Caco-2 (cell line): Measurements from ENCODE around the gene GTSF1L. TPM values are rescaled to one million over a fixed set of nuclear protein-coding genes. Genes with fewer than 3 reads are reported as not detected.
A peak's percentile ranks its signal among the peaks of the same experiment; 100 is the strongest.

ENCODE experiments used
- BruUV-seq: library from RNA; stranded (reverse); fragments of 400-500 nt; replicated peaks from 2 replicates; lab custom pipeline; 2021; lab: Mats Ljungman, UMichigan
- CTCF ChIA-PET: fragments of 300-600 bp; sonication (Branson Sonifier 250); formaldehyde crosslinking; loops from one replicate; lab custom pipeline; 2022; ENCODE audit warnings: antibody characterized with exemption; lab: Charles Lee
- POLR2A ChIA-PET: fragments of 300-600 bp; sonication (Branson Sonifier 250); formaldehyde crosslinking; loops from one replicate; lab custom pipeline; 2022; ENCODE audit warnings: antibody characterized with exemption; lab: Charles Lee
- DNase-seq, 2 experiments: peaks; one replicate each; pipeline versions ENCODE4 v3.0.0 to v3.0.0-alpha.2; 2020 to 2022
- H3K27me3 ChIP-seq: replicated peaks from 2 replicates; pipeline ENCODE4 v1.6.0; 2011; ENCODE audit warnings: low read length; ENCODE audit not compliant: control insufficient read depth, insufficient read depth
- H3K36me3 ChIP-seq: 2 replicates; pipeline ENCODE4 v1.5.1; 2011; ENCODE audit warnings: low read length; ENCODE audit not compliant: control insufficient read depth, insufficient read depth
- H3K4me1 ChIP-seq: fragments of 250-450 bp; sonication (Bioruptor Pico); 2 replicates; pipeline ENCODE4 v1.5.1; 2020; ENCODE audit warnings: mild to moderate bottlenecking
- H3K4me3 ChIP-seq: 2 replicates; pipeline ENCODE4 v1.5.1; 2011; ENCODE audit warnings: low read depth, mild to moderate bottlenecking, control low read depth, low read length
- H3K9me3 ChIP-seq: fragments of 250-450 bp; sonication (Bioruptor Pico); 2 replicates; pipeline ENCODE4 v1.5.1; 2020; ENCODE audit warnings: mild to moderate bottlenecking, moderate library complexity
- H3K27ac Mint-ChIP-seq: one replicate; pipeline ENCODE4 v1.8.0; 2022; ENCODE audit warnings: mixed read lengths; ENCODE audit not compliant: unreplicated experiment
- H3K27me3 Mint-ChIP-seq: one replicate; pipeline ENCODE4 v1.8.0; 2022; ENCODE audit warnings: mixed read lengths; ENCODE audit not compliant: insufficient read depth, unreplicated experiment
- H3K36me3 Mint-ChIP-seq: one replicate; pipeline ENCODE4 v1.8.0; 2022; ENCODE audit warnings: mild to moderate bottlenecking, mixed read lengths; ENCODE audit not compliant: insufficient read depth, unreplicated experiment
- H3K4me1 Mint-ChIP-seq: one replicate; pipeline ENCODE4 v1.8.0; 2022; ENCODE audit warnings: low read depth, mixed read lengths; ENCODE audit not compliant: unreplicated experiment
- H3K4me3 Mint-ChIP-seq: one replicate; pipeline ENCODE4 v1.8.0; 2022; ENCODE audit warnings: mild to moderate bottlenecking, moderate library complexity, mixed read lengths; ENCODE audit not compliant: unreplicated experiment
- H3K9me3 Mint-ChIP-seq: one replicate; pipeline ENCODE4 v1.8.0; 2022; ENCODE audit warnings: mixed read lengths; ENCODE audit not compliant: unreplicated experiment
- CTCF ChIP-seq, 2 experiments: fragments of 200-600 bp in 1 of 2; IDR thresholded peaks; 1 replicate in 1 of 2; 2 replicates in 1 of 2; pipeline versions ENCODE4 v1.5.1 to v1.8.0; 2011 to 2022; ENCODE audit warnings: antibody characterized with exemption in 1 of 2, control low read depth in 1 of 2, inconsistent platforms in 1 of 2, low read depth in 1 of 2, low read length in 1 of 2, mild to moderate bottlenecking in 1 of 2, moderate library complexity in 1 of 2; ENCODE audit not compliant: insufficient read depth in 1 of 2, severe bottlenecking in 1 of 2, unreplicated experiment in 1 of 2
- intact Hi-C: fragments of 100-400 bp; cut with micrococcal nuclease; formaldehyde crosslinking; loops from one replicate; pipeline ENCODE4 v1.10.0; 2022; ENCODE audit not compliant: unreplicated experiment
- total RNA-seq: library from RNA; stranded (reverse); gene quantifications from 2 replicates; pipeline ENCODE4 v1.2.3, GENCODE V29; 2022

The GTSF1L gene
- total RNA-seq, 1 experiment from 2014 or later = not detected

DNA sequence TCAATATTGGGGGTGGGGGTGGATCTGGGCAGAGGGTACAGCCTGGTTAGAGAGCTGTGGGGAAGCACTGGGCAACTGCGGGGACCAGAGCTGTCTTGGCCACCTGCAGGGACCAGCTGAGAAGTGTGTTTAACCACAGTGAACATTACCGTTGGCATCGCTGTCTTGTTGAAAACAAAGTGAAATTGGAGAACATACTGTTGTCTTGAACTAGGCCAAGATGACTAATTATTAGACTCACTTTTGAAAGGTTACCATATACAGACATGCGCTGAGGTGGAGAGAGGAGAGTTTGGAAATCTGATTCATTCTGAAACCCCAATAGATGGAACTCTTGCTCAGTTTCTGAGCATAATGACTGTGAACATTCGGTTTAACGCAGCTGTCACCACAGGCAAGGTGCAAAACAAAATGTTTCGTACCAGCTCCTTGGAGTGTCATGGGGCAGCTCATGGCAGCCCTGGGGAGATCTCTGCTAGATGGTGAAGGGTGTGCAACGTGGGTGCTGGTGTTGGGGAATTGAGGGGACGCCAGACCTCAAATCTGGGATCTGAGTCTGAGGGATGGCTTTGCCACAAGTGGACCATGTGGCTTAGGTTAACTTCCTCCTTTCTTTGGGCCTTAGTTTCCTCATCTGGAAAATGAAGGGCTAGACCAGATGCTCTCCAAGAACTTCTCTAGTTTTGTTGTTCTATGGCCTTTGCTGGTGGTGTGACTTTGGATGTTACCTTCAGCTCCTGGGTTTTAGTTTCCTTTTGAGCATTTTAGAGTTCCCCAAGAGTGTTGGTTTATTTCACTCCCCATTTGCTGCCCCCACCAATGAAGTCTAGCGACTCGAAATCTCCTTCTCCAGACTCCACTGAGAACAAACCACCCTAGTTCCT lies 24.6 kb upstream of the GTSF1L start:
- Mint-ChIP-seq H3K4me3 (no peak overlapping the region), H3K36me3 (no peaks in the 10 kb centered on the region)

DNA sequence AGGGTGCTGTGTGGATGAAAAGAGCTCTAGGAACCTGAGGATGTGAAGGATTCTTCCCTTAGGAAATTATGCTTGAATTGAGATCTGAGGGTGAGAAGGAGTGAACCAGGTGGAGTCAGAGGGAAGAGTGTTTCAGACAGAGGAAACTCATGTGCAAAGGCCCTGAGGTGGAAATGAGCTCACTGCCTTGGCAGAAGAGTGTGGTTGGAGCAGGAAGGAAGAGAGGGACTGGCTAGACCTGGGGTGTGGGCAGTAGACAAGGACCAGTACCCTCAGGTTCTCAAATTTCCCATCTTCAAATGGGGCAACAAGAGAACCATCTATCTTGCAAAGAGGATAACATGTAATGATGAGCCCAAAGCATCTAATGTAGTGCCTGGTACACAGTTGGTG lies 24.0 kb upstream of the GTSF1L start:
- no TSS peak for BruUV-seq
- Mint-ChIP-seq H3K4me3 (no peak overlapping the region), H3K27ac (no peak overlapping the region), H3K27me3 (peaks cover 25% of the 10 kb centered on the region), H3K4me1 (peaks cover 15% of the 10 kb centered on the region), H3K9me3 (no peaks in the 10 kb centered on the region), H3K36me3 (no peaks in the 10 kb centered on the region)
- ChIA-PET CTCF (interaction anchor here (1.0 to 1.4 kb wide), 3 partner anchors 12 to 330 kb away, joined by 3 to 5 read pairs (median 3); no protein-coding TSS in a partner anchor), POLR2A (no interaction called here)
- H3K4me1 ChIP-seq = peaks cover 13% of the 10 kb centered on the region
- H3K36me3 ChIP-seq = no peaks in the 10 kb centered on the region
- no peak for TF ChIP-seq CTCF (IDR thresholded peaks at IDR 0.05; ENCODE audit: insufficient read depth in 1 of 2, low read depth in 1 of 2, low read length in 1 of 2, severe bottlenecking in 1 of 2, unreplicated experiment in 1 of 2)
- DNase-seq = no peak
- H3K4me3 ChIP-seq = no peak overlapping the region
- peaks cover 2% of the 10 kb centered on the region for H3K27me3 ChIP-seq
- intact Hi-C loops = no loop called here
- no peaks in the 10 kb centered on the region for H3K9me3 ChIP-seq

More for the DNA sequence above, 24.6 kb upstream of the GTSF1L start:
- ChIA-PET CTCF (interaction anchor here (0.6 to 1.4 kb wide), 4 partner anchors 12 to 329 kb away, joined by 3 to 5 read pairs (median 3); no protein-coding TSS in a partner anchor), POLR2A (no interaction called here)
- no peak for TF ChIP-seq CTCF (IDR thresholded peaks at IDR 0.05; ENCODE audit: insufficient read depth in 1 of 2, low read depth in 1 of 2, low read length in 1 of 2, severe bottlenecking in 1 of 2, unreplicated experiment in 1 of 2)
- H3K4me1 Mint-ChIP-seq = peaks cover 9% of the 10 kb centered on the region
- peaks cover 31% of the 10 kb centered on the region for H3K27me3 Mint-ChIP-seq
- no peak for DNase-seq
- H3K36me3 ChIP-seq = no peaks in the 10 kb centered on the region
- H3K9me3 Mint-ChIP-seq = no peaks in the 10 kb centered on the region
- no peaks in the 10 kb centered on the region for H3K9me3 ChIP-seq
- H3K4me3 ChIP-seq = no peak overlapping the region
- peaks cover 6% of the 10 kb centered on the region for H3K4me1 ChIP-seq
- intact Hi-C loops = no loop called here
- H3K27me3 ChIP-seq = peaks cover 2% of the 10 kb centered on the region
- BruUV-seq = no TSS peak
- H3K27ac Mint-ChIP-seq = no peak overlapping the region

DNA sequence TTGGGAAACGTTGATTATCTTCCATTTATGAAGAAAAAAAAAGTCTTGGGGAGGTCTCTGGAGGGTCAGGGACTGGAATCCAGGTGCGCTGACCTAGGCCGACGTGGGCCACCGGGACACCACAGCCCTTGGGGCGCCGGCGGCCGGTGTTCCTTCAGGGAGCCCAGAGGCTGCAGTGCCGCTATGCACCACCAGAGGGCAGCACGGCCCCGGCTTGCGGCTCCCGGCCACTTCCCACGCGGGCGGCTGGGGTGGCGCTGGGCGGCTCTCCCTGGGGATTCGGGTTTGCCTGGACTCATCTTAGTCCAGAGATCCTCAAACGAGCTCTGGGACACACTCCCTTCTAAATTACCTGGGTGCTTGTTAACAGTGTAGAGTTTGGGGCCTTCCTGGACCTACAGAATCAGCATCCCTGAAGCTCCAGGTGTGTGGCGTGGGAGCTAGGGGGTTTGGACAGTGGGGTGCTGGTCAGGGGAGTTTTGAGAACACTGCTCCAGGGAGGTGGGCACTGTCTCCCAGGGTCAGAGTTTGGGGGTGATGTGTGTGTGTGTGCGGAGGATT lies 23.0 kb upstream of the GTSF1L start:
- Histone ChIP-seq H3K36me3 (no peaks in the 10 kb centered on the region), H3K27me3 (peaks cover 2% of the 10 kb centered on the region), H3K4me1 (peaks cover 22% of the 10 kb centered on the region), H3K9me3 (no peaks in the 10 kb centered on the region), H3K4me3 (no peak overlapping the region)
- intact Hi-C loops = loop anchor here (1.0 kb wide), 2 partner anchors 90 to 330 kb away; no protein-coding TSS in a partner anchor
- H3K36me3 Mint-ChIP-seq = no peaks in the 10 kb centered on the region
- H3K9me3 Mint-ChIP-seq = no peaks in the 10 kb centered on the region
- DNase-seq = peak; percentile 87 to 98
- H3K4me3 Mint-ChIP-seq = no peak overlapping the region
- peak; percentile 100 for TF ChIP-seq CTCF (IDR thresholded peaks at IDR 0.05; ENCODE audit: insufficient read depth in 1 of 2, low read depth in 1 of 2, low read length in 1 of 2, severe bottlenecking in 1 of 2, unreplicated experiment in 1 of 2)
- H3K27ac Mint-ChIP-seq = no peak overlapping the region
- H3K27me3 Mint-ChIP-seq = peaks cover 19% of the 10 kb centered on the region
- CTCF ChIA-PET = interaction anchor here (0.5 to 1.4 kb wide), 10 partner anchors 10 to 367 kb away, joined by 3 to 6 read pairs (median 4); partner anchors contain the start of gene IFT52
- no TSS peak for BruUV-seq
- POLR2A ChIA-PET = no interaction called here
- H3K4me1 Mint-ChIP-seq = peaks cover 16% of the 10 kb centered on the region
